K562 (cell line): ENCODE results near the gene CDH1. TPM values are rescaled to one million over a fixed set of nuclear protein-coding genes. Genes with fewer than 3 reads are reported as not detected.

Source experiments
- ATAC-seq: fragments of 200-7000 bp; cut with Tn5 transposase; 3 replicates; pipeline ENCODE4 v1.9.1; 2020; ENCODE audit warnings: moderate library complexity
- BruUV-seq: library from RNA; stranded (reverse); fragments of 400-500 nt; replicated peaks from 2 replicates; lab custom pipeline; 2021; lab: Mats Ljungman, UMichigan
- CTCF ChIA-PET: fragments of 300-600 bp; formaldehyde crosslinking; extraction: SDS; loops from one replicate; lab custom pipeline; 2021; ENCODE audit warnings: low intra/inter-chr PET ratio; lab: Yijun Ruan, JAX
- POLR2A ChIA-PET: fragments of 300-600, 350-650 bp; sonication (Branson Sonifier 250); formaldehyde crosslinking; extraction: SDS; loops from one replicate; lab custom pipeline; 2021; ENCODE audit warnings: antibody characterized with exemption, inconsistent platforms; lab: Yijun Ruan, JAX
- DNase-seq, 4 experiments: peaks; one replicate each; pipeline versions ENCODE4 v3.0.0 to v3.0.0-alpha.2; 2011 to 2018; ENCODE audit warnings: low spot score in 3 of 4, mixed read lengths in 3 of 4; ENCODE audit errors: extremely low read depth in 1 of 4
- FAIRE-seq: peaks from 2 replicates; lab custom pipeline; 2011; peaks lifted over from hg19 to GRCh38; lab: Jason Lieb, UNC
- H2AFZ ChIP-seq: 2 replicates; pipeline ENCODE4 v1.6.0; 2011; ENCODE audit warnings: low read depth, low read length, control low read depth, inconsistent platforms
- H3K27ac ChIP-seq: fragments of 200-600 bp; 3 replicates; pipeline ENCODE4 v1.8.0; 2011; ENCODE audit warnings: low read depth, mild to moderate bottlenecking, control low read depth, inconsistent platforms, low read length, moderate library complexity, mixed read lengths; ENCODE audit errors: extremely low read depth
- H3K27me3 ChIP-seq, 2 experiments: fragments of 300-600 bp in 1 of 2; 2 replicates in 1 of 2; 3 replicates in 1 of 2; pipeline versions ENCODE4 v1.6.0 to v1.8.0; 2011; ENCODE audit warnings: inconsistent platforms in 2 of 2, low read length in 2 of 2, mild to moderate bottlenecking in 1 of 2, mixed read lengths in 1 of 2, moderate library complexity in 1 of 2; ENCODE audit not compliant: control insufficient read depth in 2 of 2, insufficient read depth in 2 of 2
- H3K36me3 ChIP-seq: fragments of 300-600 bp; 3 replicates; pipeline ENCODE4 v1.8.0; 2011; ENCODE audit warnings: mild to moderate bottlenecking, low read length, inconsistent platforms; ENCODE audit not compliant: control insufficient read depth, insufficient read depth
- H3K4me1 ChIP-seq, 2 experiments: fragments of 200-600 bp in 1 of 2; replicated peaks in 1 of 2; 2 replicates in 1 of 2; 3 replicates in 1 of 2; pipeline versions ENCODE4 v1.5.1 to v1.8.0; 2011; ENCODE audit warnings: inconsistent platforms in 2 of 2, low read length in 2 of 2, mild to moderate bottlenecking in 1 of 2, mixed read lengths in 1 of 2, moderate library complexity in 1 of 2; ENCODE audit not compliant: control insufficient read depth in 2 of 2, insufficient read depth in 2 of 2
- H3K4me2 ChIP-seq: 2 replicates; pipeline ENCODE4 v1.6.1; 2011; ENCODE audit warnings: low read length, control low read depth, inconsistent platforms, mixed read lengths; ENCODE audit not compliant: insufficient read depth
- H3K4me3 ChIP-seq: fragments of 200-600 bp; sonication (generic), shearing (Covaris generic); 2 replicates; pipeline ENCODE4 v1.5.1; 2016; ENCODE audit warnings: control low read depth, inconsistent platforms
- H3K79me2 ChIP-seq: fragments of 200-600 bp; 3 replicates; pipeline ENCODE4 v1.8.0; 2011; ENCODE audit warnings: low read length, inconsistent platforms; ENCODE audit not compliant: control insufficient read depth, insufficient read depth
- H3K9ac ChIP-seq, 2 experiments: 2 replicates each; pipeline versions ENCODE4 v1.6.0 to v1.6.1; 2011; ENCODE audit warnings: low read depth in 2 of 2, low read length in 2 of 2, control low read depth in 1 of 2, inconsistent platforms in 1 of 2, mild to moderate bottlenecking in 1 of 2, mixed read lengths in 1 of 2; ENCODE audit not compliant: insufficient read depth in 1 of 2
- H3K9me1 ChIP-seq: one replicate; pipeline ENCODE4 v1.6.0; 2011; ENCODE audit warnings: inconsistent platforms, mild to moderate bottlenecking, low read length, moderate library complexity; ENCODE audit not compliant: control insufficient read depth, insufficient read depth
- H3K9me3 ChIP-seq: replicated peaks from 2 replicates; pipeline ENCODE4 v1.5.1; 2011; ENCODE audit warnings: low read depth, low read length, inconsistent platforms; ENCODE audit not compliant: control insufficient read depth, insufficient read depth
- H4K20me1 ChIP-seq: replicated peaks from 2 replicates; pipeline ENCODE4 v1.6.1; 2011; ENCODE audit warnings: low read length, inconsistent platforms, mixed read lengths; ENCODE audit not compliant: control insufficient read depth, insufficient read depth
- JUND ChIP-seq, 2 experiments: IDR thresholded peaks; 2 replicates in 1 of 2; 3 replicates in 1 of 2; pipeline ENCODE4 v1.6.1; 2011; ENCODE audit warnings: borderline replicate concordance in 2 of 2, low read depth in 2 of 2, low read length in 2 of 2, improper control_type of control experiment in 1 of 2, missing biosample characterization in 1 of 2, missing genetic modification characterization in 1 of 2, missing genetic modification reagents in 1 of 2
- NEUROD1 ChIP-seq: fragments of 150-350 bp; IDR thresholded peaks from 2 replicates; pipeline ENCODE4 v1.6.1; 2014; ENCODE audit warnings: borderline replicate concordance, low read length, low read depth; ENCODE audit not compliant: partially characterized antibody
- PRMT5 ChIP-seq: sonication (generic); formaldehyde crosslinking; IDR thresholded peaks from 2 replicates; pipeline ENCODE4 v1.5.0; 2020; ENCODE audit warnings: missing genetic modification reagents
- SAFB2 ChIP-seq: fragments of 200-400 bp; formaldehyde crosslinking; IDR thresholded peaks from 2 replicates; pipeline ENCODE4 v1.6.1; 2018; ENCODE audit warnings: borderline replicate concordance, low read length, low read depth, moderate library complexity; ENCODE audit not compliant: severe bottlenecking
- SNRNP70 ChIP-seq: fragments of 200-400 bp; formaldehyde crosslinking; optimal IDR thresholded peaks from 2 replicates; pipeline ENCODE3; 2017; ENCODE audit warnings: low read depth, low read length
- SP2 ChIP-seq: IDR thresholded peaks from 2 replicates; pipeline ENCODE4 v1.6.1; 2011; ENCODE audit warnings: mild to moderate bottlenecking, low read depth, low read length, moderate library complexity; ENCODE audit not compliant: poor library complexity, severe bottlenecking; ENCODE audit errors: extremely low read depth
- ZC3H4 ChIP-seq: sonication (generic); formaldehyde crosslinking; IDR thresholded peaks from 2 replicates; pipeline ENCODE4 v1.9.0; 2021; ENCODE audit warnings: missing genetic modification reagents, borderline replicate concordance
- ZNF551 ChIP-seq: fragments of 250-450 bp; sonication (Bioruptor Pico); IDR thresholded peaks from 2 replicates; pipeline ENCODE4 v1.5.0; 2021; ENCODE audit warnings: mild to moderate bottlenecking, moderate library complexity
- WGBS: fragments of 100-300 bp; shearing (Covaris generic); methylation state at CpG from one replicate; pipeline ENCODE4 v1.1.6; 2016; ENCODE audit warnings: low coverage, mixed read lengths; ENCODE audit not compliant: insufficient coverage; ENCODE audit errors: missing lambda C conversion rate; 5-methylcytosine and 5-hydroxymethylcytosine counted together
- in situ Hi-C: fragments of 300-500 bp; cut with MboI; formaldehyde crosslinking; loops from 4 replicates; pipeline ENCODE4 v1.15.0; 2018; ENCODE audit warnings: inconsistent platforms, mixed read lengths
- intact Hi-C: fragments of 100-400 bp; cut with micrococcal nuclease; formaldehyde crosslinking; loops from 2 replicates; pipeline ENCODE4 v1.14.2; 2022
- polyA plus RNA-seq, 8 experiments: library from polyadenylated mRNA; depleted of rRNA in 4 of 8; stranded (reverse) in 5 of 8; unstranded in 3 of 8; fragments of >200 nt; fragmentation: Nextera tagmentation in 2 of 8; fragmentation: Illumina TruSeq in 1 of 8; extraction: Ambion mirVana in 2 of 8; extraction: Trizol in 1 of 8; gene quantifications; 2 replicates each; pipeline versions ENCODE4 v1.2.1 to v1.2.3, GENCODE V29; 2011 to 2014; ENCODE audit warnings: inconsistent platforms in 1 of 8, missing spikeins in 1 of 8
- total RNA-seq, 7 experiments: library from RNA; depleted of rRNA in 6 of 7; stranded (reverse); fragments of >200 nt in 6 of 7; fragmentation: Illumina TruSeq in 2 of 7; extraction: Trizol in 2 of 7; gene quantifications; 2 replicates each; pipeline versions ENCODE4 v1.2.1 to v1.2.3, GENCODE V29; 2011 to 2021; ENCODE audit warnings: low replicate concordance in 1 of 7
- TF ChIP-seq, protein P1 (sequence below), 3 experiments: IDR thresholded peaks in 2 of 3; conservative IDR thresholded peaks in 1 of 3; 2 replicates each; pipeline ENCODE4 v1.5.1; 2011 to 2012; ENCODE audit warnings: low read length in 3 of 3, mild to moderate bottlenecking in 3 of 3, control low read depth in 2 of 3, improper control_type of control experiment in 1 of 3, inconsistent platforms in 1 of 3, low read depth in 1 of 3, mixed read lengths in 1 of 3, moderate library complexity in 1 of 3; ENCODE audit not compliant: insufficient read depth in 2 of 3

Gene CDH1
- total and polyA plus RNA-seq, 9 of the 15 experiments (the other 6 are each of a cell fraction or from before 2014, with no cell fraction given): 0.01 to 0.69 TPM; not detected in 7

DNA sequence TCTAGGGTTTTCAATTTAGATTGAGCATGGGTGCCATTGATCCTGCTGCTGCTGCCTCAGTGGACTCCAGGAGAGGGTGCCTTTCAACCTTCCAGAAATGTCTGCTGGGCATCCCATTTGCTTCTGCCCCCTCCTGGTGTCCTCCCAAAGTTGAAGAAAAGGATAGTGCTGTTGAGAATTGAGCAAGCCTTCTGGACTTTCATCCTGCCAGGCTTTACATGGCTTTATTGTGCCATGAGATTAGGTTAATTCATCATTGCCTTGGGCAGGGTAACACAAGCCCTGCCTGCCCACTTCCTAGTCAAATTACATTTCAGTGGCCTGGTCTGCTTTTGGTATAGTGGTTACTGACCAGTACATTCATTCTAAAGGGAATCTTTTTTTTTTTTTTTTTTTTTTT, 88.3 kb downstream of the CDH1 start:
- H4K20me1 ChIP-seq: no peaks in the 10 kb centered on the region
- H3K4me1 ChIP-seq: no peaks in the 10 kb centered on the region
- H3K36me3 ChIP-seq: no peaks in the 10 kb centered on the region
- H3K27ac ChIP-seq: no peak overlapping the region
- ATAC-seq (no peak), FAIRE-seq (no peak), DNase-seq (no peak)
- intact Hi-C loops: no loop called here
- ChIA-PET POLR2A (no interaction called here), CTCF (no interaction called here)
- H2AFZ ChIP-seq: no peak overlapping the region
- BruUV-seq: no TSS peak
- in situ Hi-C loops: no loop called here
- peaks cover 30 to 51% of the 10 kb centered on the region in 2 experiments; a peak in 4 of 5 replicates for H3K27me3 ChIP-seq
- no peak overlapping the region for H3K9ac ChIP-seq
- H3K4me3 ChIP-seq: no peak overlapping the region
- no peaks in the 10 kb centered on the region for H3K9me1 ChIP-seq
- no peaks in the 10 kb centered on the region for H3K9me3 ChIP-seq
- no peak overlapping the region for H3K4me2 ChIP-seq
- no peak for TF ChIP-seq SP2
- TF ChIP-seq, protein P1, sequence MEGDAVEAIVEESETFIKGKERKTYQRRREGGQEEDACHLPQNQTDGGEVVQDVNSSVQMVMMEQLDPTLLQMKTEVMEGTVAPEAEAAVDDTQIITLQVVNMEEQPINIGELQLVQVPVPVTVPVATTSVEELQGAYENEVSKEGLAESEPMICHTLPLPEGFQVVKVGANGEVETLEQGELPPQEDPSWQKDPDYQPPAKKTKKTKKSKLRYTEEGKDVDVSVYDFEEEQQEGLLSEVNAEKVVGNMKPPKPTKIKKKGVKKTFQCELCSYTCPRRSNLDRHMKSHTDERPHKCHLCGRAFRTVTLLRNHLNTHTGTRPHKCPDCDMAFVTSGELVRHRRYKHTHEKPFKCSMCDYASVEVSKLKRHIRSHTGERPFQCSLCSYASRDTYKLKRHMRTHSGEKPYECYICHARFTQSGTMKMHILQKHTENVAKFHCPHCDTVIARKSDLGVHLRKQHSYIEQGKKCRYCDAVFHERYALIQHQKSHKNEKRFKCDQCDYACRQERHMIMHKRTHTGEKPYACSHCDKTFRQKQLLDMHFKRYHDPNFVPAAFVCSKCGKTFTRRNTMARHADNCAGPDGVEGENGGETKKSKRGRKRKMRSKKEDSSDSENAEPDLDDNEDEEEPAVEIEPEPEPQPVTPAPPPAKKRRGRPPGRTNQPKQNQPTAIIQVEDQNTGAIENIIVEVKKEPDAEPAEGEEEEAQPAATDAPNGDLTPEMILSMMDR (IDR thresholded peaks at IDR 0.05 in 2 of 3, conservative IDR thresholded peaks at IDR 0.05 in 1 of 3; ENCODE audit: insufficient read depth in 2 of 3, low read depth in 1 of 3, low read length in 3 of 3): peak in 2 of 3 experiments; percentile 29 to 41; a peak in 3 of 6 replicates
- no peaks in the 10 kb centered on the region for H3K79me2 ChIP-seq

DNA sequence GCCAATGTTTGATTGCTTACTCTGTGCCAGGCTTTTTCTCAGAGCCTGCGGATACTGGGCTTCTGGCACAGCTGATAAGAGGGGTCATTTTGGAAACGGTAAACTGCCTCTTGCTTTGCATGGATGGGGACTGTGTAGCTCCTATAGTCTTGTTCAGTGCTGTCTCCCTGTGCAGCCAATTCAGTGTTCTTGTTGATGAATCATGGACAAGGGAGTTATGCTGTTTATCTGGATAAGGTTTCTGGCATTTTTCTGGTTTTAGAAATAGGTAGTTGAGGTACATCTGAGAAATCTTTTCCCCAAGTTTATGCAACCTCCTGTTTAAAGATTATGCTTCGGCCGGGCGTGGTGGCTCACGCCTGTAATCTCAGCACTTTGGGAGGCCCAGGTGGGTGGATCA, 89.6 kb downstream of the CDH1 start:
- Histone ChIP-seq H2AFZ (no peak overlapping the region), H4K20me1 (no peaks in the 10 kb centered on the region), H3K4me1 (0 out of 5 replicates have a peak, but pooled peaks cover 0 to 2% of the 10 kb centered on the region in 2 experiments), H3K36me3 (no peaks in the 10 kb centered on the region), H3K27ac (no peak overlapping the region), H3K4me2 (no peak overlapping the region), H3K79me2 (no peaks in the 10 kb centered on the region), H3K9ac (no peak overlapping the region), H3K9me1 (no peaks in the 10 kb centered on the region), H3K27me3 (peaks cover 30 to 49% of the 10 kb centered on the region in 2 experiments; a peak in 4 of 5 replicates), H3K4me3 (no peak overlapping the region)
- intact Hi-C loops (no loop called here), in situ Hi-C loops (no loop called here)
- ATAC-seq (no peak), DNase-seq (no peak), FAIRE-seq (no peak)
- no TSS peak for BruUV-seq
- POLR2A ChIA-PET: interaction anchor here (0.7 kb wide), 1 partner anchor 1336 kb away, joined by 3 read pairs; no protein-coding TSS in a partner anchor
- CTCF ChIA-PET: no interaction called here
- WGBS: 2% methylated on average over 6 of the region's 6 CpGs
- TF ChIP-seq SNRNP70 (no peak), PRMT5 (CRISPR knock-in tag) (no peak), JUND (IDR thresholded peaks at IDR 0.05; ENCODE audit: borderline replicate concordance, low read depth, low read length) (no peak), JUND (tag; IDR thresholded peaks at IDR 0.05; ENCODE audit: borderline replicate concordance, low read depth, low read length) (no peak), ZC3H4 (CRISPR knock-in tag) (no peak), ZNF551 (CRISPR knock-in tag) (no peak), SAFB2 (no peak), NEUROD1 (no peak)
- TF ChIP-seq, all 486 proteins: peak for 0
- no peaks in the 10 kb centered on the region; the same call in 1 of the 2 replicates for H3K9me3 ChIP-seq
